SH-SY5Y (cell line): ENCODE data around the gene HIVEP2.

Experiments used
- GATA2 ChIP-seq: IDR thresholded peaks from 2 replicates; pipeline ENCODE4 v1.6.1; 2011; ENCODE audit warnings: mild to moderate bottlenecking, low read depth, low read length
- GATA3 ChIP-seq: IDR thresholded peaks from 2 replicates; pipeline ENCODE4 v1.6.1; 2011; ENCODE audit warnings: low read depth, mild to moderate bottlenecking, low read length, moderate library complexity

GRCh38 chr6:142845624-142846458 is 99.1 kb downstream of the HIVEP2 start:
- TF ChIP-seq GATA2 (0 out of 2 replicates have a peak, but pooled peaks have one; percentile 22), GATA3 (no peak)
